ENCODE data around the gene CCDC183. TPM values are rescaled to one million over a fixed set of nuclear protein-coding genes. Genes with fewer than 3 reads are reported as not detected.

CCDC183 gene
- total RNA-seq, 1 donor from 2014 or later, result 9.0 TPM

GRCh38 chr9:136826703-136827582 lies 30.8 kb downstream of the CCDC183 start:
- H3K9me3 Mint-ChIP-seq (ENCODE audit: low read depth), result no peaks in the 10 kb centered on the region
- no peak overlapping the region for H3K27ac Mint-ChIP-seq
- H3K4me1 Mint-ChIP-seq (ENCODE audit: low read depth), result no peaks in the 10 kb centered on the region
- no peak overlapping the region for H3K4me3 Mint-ChIP-seq (ENCODE audit: low read depth)
- DNase-seq (ENCODE audit: low spot score, unreplicated experiment), result no peak
- no peak for TF ChIP-seq CTCF (IDR thresholded peaks at IDR 0.05; ENCODE audit: unreplicated experiment)
- H3K27me3 Mint-ChIP-seq, result no peaks in the 10 kb centered on the region
- peaks cover 3% of the 10 kb centered on the region for H3K36me3 Mint-ChIP-seq (ENCODE audit: insufficient read depth)

- no peaks in the 10 kb centered on the region for H3K4me1 Mint-ChIP-seq (ENCODE audit: low read depth)
- no peaks in the 10 kb centered on the region for H3K9me3 Mint-ChIP-seq (ENCODE audit: low read depth)
- H3K36me3 Mint-ChIP-seq (ENCODE audit: insufficient read depth), result peaks cover 3% of the 10 kb centered on the region
- no peak overlapping the region for H3K4me3 Mint-ChIP-seq (ENCODE audit: low read depth)
- no peak for DNase-seq (ENCODE audit: low spot score, unreplicated experiment)
- no peak for TF ChIP-seq CTCF (IDR thresholded peaks at IDR 0.05; ENCODE audit: unreplicated experiment)
- H3K27me3 Mint-ChIP-seq, result no peaks in the 10 kb centered on the region
- no peak overlapping the region for H3K27ac Mint-ChIP-seq
Observed at GRCh38 chr9:136827794-136828473, 31.8 kb downstream of the CCDC183 start.

GRCh38 chr9:136828474-136829140 lies 32.5 kb downstream of the CCDC183 start:
- TF ChIP-seq CTCF (IDR thresholded peaks at IDR 0.05; ENCODE audit: unreplicated experiment), result no peak
- no peak for DNase-seq (ENCODE audit: low spot score, unreplicated experiment)
- Mint-ChIP-seq H3K27me3 (no peaks in the 10 kb centered on the region), H3K9me3 (ENCODE audit: low read depth) (no peaks in the 10 kb centered on the region), H3K4me1 (ENCODE audit: low read depth) (no peaks in the 10 kb centered on the region), H3K4me3 (ENCODE audit: low read depth) (no peak overlapping the region), H3K27ac (no peak overlapping the region), H3K36me3 (ENCODE audit: insufficient read depth) (peaks cover 2% of the 10 kb centered on the region)

GRCh38 chr9:136829412-136829811 lies 33.3 kb downstream of the CCDC183 start:
- H3K4me1 Mint-ChIP-seq (ENCODE audit: low read depth), result no peaks in the 10 kb centered on the region

More at GRCh38 chr9:136829412-136829811, 33.3 kb downstream of the CCDC183 start:
- Mint-ChIP-seq H3K27me3 (no peaks in the 10 kb centered on the region), H3K27ac (no peak overlapping the region), H3K4me3 (ENCODE audit: low read depth) (no peak overlapping the region), H3K9me3 (ENCODE audit: low read depth) (no peaks in the 10 kb centered on the region), H3K36me3 (ENCODE audit: insufficient read depth) (peaks cover 5% of the 10 kb centered on the region)
- DNase-seq (ENCODE audit: low spot score, unreplicated experiment), result no peak
- TF ChIP-seq CTCF (IDR thresholded peaks at IDR 0.05; ENCODE audit: unreplicated experiment), result no peak

All from progenitor cell of endocrine pancreas (in vitro differentiated cells).